ENCODE data around the gene SLC25A47. TPM values are rescaled to one million over a fixed set of nuclear protein-coding genes. Genes with fewer than 3 reads are reported as not detected.

The SLC25A47 gene
- total RNA-seq, 4 donors from 2014 or later, result not detected

- TF ChIP-seq, protein P1, sequence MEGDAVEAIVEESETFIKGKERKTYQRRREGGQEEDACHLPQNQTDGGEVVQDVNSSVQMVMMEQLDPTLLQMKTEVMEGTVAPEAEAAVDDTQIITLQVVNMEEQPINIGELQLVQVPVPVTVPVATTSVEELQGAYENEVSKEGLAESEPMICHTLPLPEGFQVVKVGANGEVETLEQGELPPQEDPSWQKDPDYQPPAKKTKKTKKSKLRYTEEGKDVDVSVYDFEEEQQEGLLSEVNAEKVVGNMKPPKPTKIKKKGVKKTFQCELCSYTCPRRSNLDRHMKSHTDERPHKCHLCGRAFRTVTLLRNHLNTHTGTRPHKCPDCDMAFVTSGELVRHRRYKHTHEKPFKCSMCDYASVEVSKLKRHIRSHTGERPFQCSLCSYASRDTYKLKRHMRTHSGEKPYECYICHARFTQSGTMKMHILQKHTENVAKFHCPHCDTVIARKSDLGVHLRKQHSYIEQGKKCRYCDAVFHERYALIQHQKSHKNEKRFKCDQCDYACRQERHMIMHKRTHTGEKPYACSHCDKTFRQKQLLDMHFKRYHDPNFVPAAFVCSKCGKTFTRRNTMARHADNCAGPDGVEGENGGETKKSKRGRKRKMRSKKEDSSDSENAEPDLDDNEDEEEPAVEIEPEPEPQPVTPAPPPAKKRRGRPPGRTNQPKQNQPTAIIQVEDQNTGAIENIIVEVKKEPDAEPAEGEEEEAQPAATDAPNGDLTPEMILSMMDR (IDR thresholded peaks at IDR 0.05; ENCODE audit: low read depth), result no peak
Measured at GRCh38 chr14:100287202-100287997, 35.7 kb upstream of the SLC25A47 start.

DNA sequence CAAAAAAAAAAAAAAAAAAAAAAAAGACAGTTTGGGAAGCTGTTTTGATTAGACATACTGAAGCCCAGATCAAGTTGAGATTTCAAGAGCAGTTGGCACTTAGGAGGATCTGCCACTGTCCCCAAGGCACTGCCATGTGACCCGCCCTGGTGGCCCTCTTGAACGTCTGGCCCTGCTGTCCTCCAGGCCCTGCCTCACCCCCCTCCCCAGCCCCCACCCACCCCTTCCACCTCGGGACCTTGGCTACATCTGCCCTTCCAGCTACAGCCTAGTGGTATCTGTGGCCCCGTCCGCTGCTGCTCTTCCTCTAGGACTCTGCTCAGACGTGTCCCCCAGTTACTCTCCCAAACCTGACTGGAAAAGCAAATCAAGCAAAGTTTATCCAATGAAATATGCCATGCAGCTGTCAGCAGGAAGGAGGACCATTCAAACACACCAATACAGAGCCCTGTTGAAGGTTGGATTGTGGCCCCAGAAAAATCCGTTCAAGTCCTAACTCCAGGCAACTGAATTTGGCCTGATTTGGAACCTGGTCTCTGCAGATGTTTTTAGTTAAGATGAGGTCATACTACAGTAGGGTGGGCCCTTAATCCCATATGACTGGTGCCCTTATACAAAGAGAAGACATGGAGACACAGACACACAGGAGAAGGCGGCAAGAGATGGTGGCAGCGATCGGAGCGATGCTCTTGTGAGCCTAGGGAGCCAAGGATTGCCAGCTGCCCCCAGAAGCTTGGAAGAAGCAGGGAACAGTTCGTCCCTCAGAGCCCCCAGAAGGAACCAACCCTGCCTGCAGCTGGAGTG, 34.6 kb upstream of the SLC25A47 start:
- TF ChIP-seq, protein P1 (IDR thresholded peaks at IDR 0.05; ENCODE audit: low read depth), result no peak

- TF ChIP-seq, protein P1 (IDR thresholded peaks at IDR 0.05; ENCODE audit: low read depth), result no peak
Measured at GRCh38 chr14:100289916-100290606, 33.1 kb upstream of the SLC25A47 start.

DNA sequence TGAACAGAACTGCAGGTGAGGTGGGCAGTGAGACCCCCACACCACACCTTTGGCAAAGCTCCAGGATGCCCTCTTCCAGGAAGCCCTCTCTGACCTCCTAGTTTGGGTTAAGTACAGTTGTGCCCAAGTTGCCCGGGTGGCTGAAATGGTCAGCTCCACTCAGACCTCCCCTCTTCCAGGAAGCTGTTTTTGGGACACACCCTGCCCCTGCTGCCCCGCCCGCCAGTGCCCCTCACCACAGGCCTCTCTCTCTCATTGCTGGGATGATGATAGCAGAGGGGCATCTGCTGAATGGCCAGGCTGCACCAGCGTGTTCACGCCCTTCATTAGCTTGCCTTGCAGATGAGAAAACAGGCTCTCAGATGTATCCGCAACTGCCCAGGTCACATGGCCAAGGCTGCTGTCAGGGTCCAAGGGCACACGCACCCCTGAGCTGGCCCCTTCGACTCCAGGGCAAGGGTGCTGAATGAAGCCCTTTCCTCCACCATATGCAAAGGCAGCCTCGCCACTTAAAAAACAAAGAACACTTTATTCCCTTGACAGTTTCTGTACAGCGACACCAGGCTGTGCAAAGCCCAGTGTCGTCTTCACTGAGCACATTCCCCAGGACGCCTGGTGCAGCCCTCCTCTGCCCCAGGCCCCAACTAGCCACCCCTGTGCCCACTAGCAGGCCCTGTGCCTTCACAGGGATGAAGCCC, 32.4 kb upstream of the SLC25A47 start:
- TF ChIP-seq, protein P1 (IDR thresholded peaks at IDR 0.05; ENCODE audit: low read depth), result no peak

DNA sequence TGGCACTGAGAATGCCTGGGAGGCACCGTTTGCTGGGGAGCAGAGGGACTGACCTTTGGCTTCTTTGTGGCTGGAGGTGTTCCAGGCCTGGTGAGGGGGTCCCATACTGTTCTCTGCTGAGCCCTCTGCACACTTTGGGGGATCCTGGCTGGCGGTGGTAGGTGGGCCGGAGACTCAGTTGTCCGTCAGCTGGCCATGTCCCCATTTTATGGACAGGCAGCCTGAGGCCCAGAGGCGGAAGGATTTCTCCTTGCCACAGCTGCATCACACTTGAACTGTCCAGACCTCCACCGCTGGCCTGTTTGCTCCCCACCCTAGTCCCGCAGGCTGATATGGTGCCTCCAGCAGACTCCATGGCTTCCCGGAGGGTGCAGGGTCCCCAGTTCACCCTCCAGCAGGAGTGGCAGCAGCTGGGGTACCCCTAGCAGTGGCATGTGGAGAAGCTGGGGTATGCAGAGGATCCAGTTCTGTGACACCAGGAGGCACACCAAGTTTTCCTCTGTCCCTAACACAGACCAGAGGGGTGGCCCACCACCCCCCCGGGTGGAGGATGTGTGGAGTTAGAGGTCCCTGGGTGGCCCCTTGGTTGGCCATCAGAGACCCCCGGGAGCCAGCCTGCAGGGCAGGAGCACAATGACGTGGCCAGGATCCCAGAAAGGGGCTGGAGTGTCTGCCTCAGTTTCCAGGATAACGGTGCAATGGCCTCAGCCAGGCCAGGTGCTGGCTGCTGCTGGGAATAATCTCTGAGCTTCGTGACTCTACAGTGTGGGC, 31.6 kb upstream of the SLC25A47 start:
- TF ChIP-seq, protein P1 (IDR thresholded peaks at IDR 0.05; ENCODE audit: low read depth), result no peak

- TF ChIP-seq, protein P1 (IDR thresholded peaks at IDR 0.05; ENCODE audit: low read depth), result no peak
Measured at GRCh38 chr14:100292301-100292775, 30.8 kb upstream of the SLC25A47 start.
